Upper lobe of left lung (tissue), 6 donors: ENCODE results near the gene PACS1. TPM values are rescaled to one million over a fixed set of nuclear protein-coding genes. Genes with fewer than 3 reads are reported as not detected.

ENCODE experiments used
- ATAC-seq, 2 donors: fragments of 200-7000 bp; cut with Tn5 transposase; one replicate each; pipeline ENCODE4 v1.9.1; 2022; ENCODE audit warnings: mild to moderate bottlenecking in 2 of 2, moderate library complexity in 2 of 2; ENCODE audit not compliant: low FRiP score in 2 of 2
- DNase-seq, 2 donors: peaks; one replicate each; pipeline ENCODE4 v3.0.0-alpha.2; 2019 to 2020
- H3K27ac ChIP-seq, 4 donors: fragments of 200-600 bp; sonication (generic); one replicate each; pipeline ENCODE4 v1.5.1; 2016 to 2019
- H3K27me3 ChIP-seq, 4 donors: fragments of 200-600 bp; sonication (generic); one replicate each; pipeline ENCODE4 v1.5.1; 2017 to 2019
- H3K36me3 ChIP-seq, 4 donors: fragments of 200-600 bp; sonication (generic); one replicate each; pipeline ENCODE4 v1.5.1; 2016 to 2019
- H3K4me1 ChIP-seq, 4 donors: fragments of 200-600 bp; sonication (generic); one replicate each; pipeline ENCODE4 v1.5.1; 2018 to 2019
- H3K4me3 ChIP-seq, 4 donors: fragments of 200-600 bp; sonication (generic); one replicate each; pipeline ENCODE4 v1.5.1; 2017 to 2019; ENCODE audit warnings: mild to moderate bottlenecking in 2 of 4, moderate library complexity in 1 of 4
- H3K9me3 ChIP-seq, 4 donors: fragments of 200-600 bp; sonication (generic); one replicate each; pipeline ENCODE4 v1.5.1; 2018 to 2019
- EP300 ChIP-seq, 4 donors: sonication (generic); formaldehyde crosslinking; IDR thresholded peaks; one replicate each; pipeline ENCODE4 v1.5.1; 2017; ENCODE audit warnings: antibody characterized with exemption in 4 of 4, control low read depth in 2 of 4
- POLR2A ChIP-seq, 4 donors: fragments of 450-650 bp; IDR thresholded peaks; one replicate each; pipeline ENCODE4 v1.5.1; 2016 to 2017; ENCODE audit warnings: antibody characterized with exemption in 4 of 4, mild to moderate bottlenecking in 2 of 4
- POLR2AphosphoS5 ChIP-seq, 2 donors: sonication (generic); formaldehyde crosslinking; IDR thresholded peaks; one replicate each; pipeline ENCODE4 v1.5.1; 2017; ENCODE audit warnings: antibody characterized with exemption in 2 of 2
- WGBS, 2 donors: methylation state at CpG; one replicate each; pipeline ENCODE4 v1.1.5; 2017 to 2018; 5-methylcytosine and 5-hydroxymethylcytosine counted together
- total RNA-seq, 6 donors: library from RNA; depleted of rRNA in 4 of 6; stranded (reverse); fragments of >200 nt in 4 of 6; gene quantifications; one replicate each; pipeline versions ENCODE4 v1.1.0 to v1.2.1, GENCODE V29; 2016 to 2021
- TF ChIP-seq, protein P1 (sequence below), 6 experiments: fragments of 450-650 bp in 4 of 6; fragments of 200-600 bp in 2 of 6; sonication (generic) in 2 of 6; IDR thresholded peaks; one replicate each; pipeline ENCODE4 v1.5.1; 2016 to 2019; ENCODE audit warnings: antibody characterized with exemption in 6 of 6
- donor health status: DM: no; HTN: no; CAD: no; lungs with moderate emphysema.
- donor health status: DM: no; HTN: yes; CAD: no; lungs with severe emphysema.

The PACS1 gene
- total RNA-seq, 6 donors from 2014 or later = 39.8 to 123 (median 51.1) TPM

DNA sequence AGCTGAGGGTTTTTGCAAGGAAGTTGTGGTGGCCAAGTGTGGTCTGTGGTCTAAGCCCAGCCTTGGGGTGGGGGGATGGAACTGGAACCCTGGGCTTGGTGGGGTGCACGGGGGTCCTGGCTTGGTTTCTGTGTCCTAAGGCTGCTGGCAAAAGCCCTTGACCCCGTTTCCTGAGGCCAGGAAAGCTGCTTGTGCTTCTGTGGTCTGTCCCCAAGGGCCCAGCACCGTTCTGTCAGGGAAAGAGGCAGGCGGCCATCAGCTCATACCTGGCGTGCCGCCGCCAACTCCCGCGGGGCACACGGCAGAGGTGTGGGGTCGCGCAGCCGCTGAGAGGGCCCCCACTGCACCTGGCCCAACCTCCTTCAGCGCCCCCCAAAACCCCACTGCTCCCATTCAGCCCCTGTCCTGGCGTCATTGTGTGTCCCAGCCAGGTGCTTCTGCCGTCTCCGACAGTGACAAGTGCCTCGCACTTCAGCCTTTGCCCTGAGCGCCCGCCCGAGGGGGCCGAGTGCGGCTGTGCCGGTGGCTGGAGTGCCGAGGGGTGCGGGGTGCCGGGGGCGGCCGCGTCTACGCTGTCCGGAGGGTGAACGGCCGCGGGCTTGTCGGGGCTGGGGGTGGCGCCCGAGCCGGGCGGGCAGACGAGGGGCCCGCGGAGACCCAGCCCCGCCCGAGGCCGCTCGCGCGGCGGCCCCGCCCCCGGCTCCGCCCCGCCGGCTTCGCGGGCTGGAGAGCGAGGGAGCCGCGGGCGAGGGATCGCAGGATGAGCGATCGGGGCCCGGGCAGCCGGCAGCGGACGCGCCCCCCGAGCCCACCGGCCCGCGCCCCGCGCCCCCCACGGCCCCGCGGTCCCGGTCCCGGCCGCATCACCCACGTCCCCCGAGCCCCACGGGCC is 207.6 kb downstream of the PACS1 start, which contains the start of gene CNIH2:
Gene CNIH2, plus strand, starts transcription at position 705 of the 892 bp plus-strand sequence. CDS start 282 bp downstream, outside the sequence.
- peak within 1 kb of the TSS in 3 of 4 donors; percentile 37 to 47 (median 46) for H3K4me3 ChIP-seq
- peak within 1 kb of the TSS in 3 of 4 donors; percentile 39 to 50 (median 48) for H3K27ac ChIP-seq
- WGBS, 2 donors = 10 to 11% methylated on average over 14 to 34 of the region's 84 CpGs
- DNase-seq (peak in 1 of 2 donors; percentile 91), ATAC-seq (peak in 1 of 2 donors; percentile 46)
- TF ChIP-seq POLR2AphosphoS5 (IDR thresholded peaks at IDR 0.05) (no peak), POLR2A (IDR thresholded peaks at IDR 0.05) (peak in 1 of 4 donors; percentile 23)
- H3K27me3 ChIP-seq = no peaks in the 10 kb centered on the region
- no peaks in the 10 kb centered on the region for H3K9me3 ChIP-seq
- H3K36me3 ChIP-seq = peaks cover 19 to 44% (median 42%) of the 10 kb centered on the region in 4 donors
- peaks cover 18 to 28% (median 19%) of the 10 kb centered on the region in 4 donors for H3K4me1 ChIP-seq

DNA sequence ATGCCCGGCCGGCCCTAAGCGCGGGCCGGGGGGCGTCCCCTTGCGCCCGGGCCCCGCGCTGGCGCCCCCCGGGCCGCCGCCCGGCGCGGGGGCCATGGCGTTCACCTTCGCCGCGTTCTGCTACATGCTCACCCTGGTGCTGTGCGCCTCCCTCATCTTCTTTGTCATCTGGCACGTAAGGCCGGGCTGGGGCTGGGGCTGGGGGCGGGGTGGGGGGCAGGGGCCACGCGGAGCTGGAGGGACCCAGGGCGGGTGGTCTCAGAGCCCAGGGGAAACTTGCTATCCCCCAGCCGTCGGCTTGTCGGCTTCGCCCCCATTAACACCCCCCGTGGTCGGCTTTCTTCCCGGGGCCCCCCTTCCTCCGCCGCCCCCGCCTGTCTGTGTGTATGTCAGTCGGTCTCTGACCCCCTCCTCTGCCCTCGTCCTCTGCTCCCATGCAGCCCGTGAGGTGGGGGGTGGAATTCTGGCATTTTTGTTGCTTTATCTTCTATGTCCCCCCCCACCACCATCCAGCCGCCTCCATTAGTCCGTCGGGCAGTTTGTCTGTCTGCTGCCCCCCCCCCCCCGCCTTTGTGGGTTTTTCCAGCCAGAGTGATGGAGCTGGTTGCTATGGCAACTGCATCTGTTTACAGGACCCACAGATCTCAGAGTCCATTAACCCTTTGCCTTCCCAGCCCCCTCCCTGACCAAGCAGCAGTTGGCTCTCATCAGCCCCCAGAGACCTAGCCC is 208.5 kb downstream of the PACS1 start:
- Histone ChIP-seq H3K4me3 (peak overlapping the region in 3 of 4 donors; percentile 19 to 46 (median 37)), H3K27me3 (no peaks in the 10 kb centered on the region), H3K9me3 (no peaks in the 10 kb centered on the region), H3K36me3 (peaks cover 11 to 38% (median 35%) of the 10 kb centered on the region in 4 donors), H3K27ac (no peak overlapping the region), H3K4me1 (peaks cover 20 to 31% (median 20%) of the 10 kb centered on the region in 4 donors)
- ATAC-seq (no peak), DNase-seq (no peak)
- 15 to 17% methylated on average over 7 to 14 of the region's 45 CpGs for WGBS, 2 donors
- TF ChIP-seq, protein P1, sequence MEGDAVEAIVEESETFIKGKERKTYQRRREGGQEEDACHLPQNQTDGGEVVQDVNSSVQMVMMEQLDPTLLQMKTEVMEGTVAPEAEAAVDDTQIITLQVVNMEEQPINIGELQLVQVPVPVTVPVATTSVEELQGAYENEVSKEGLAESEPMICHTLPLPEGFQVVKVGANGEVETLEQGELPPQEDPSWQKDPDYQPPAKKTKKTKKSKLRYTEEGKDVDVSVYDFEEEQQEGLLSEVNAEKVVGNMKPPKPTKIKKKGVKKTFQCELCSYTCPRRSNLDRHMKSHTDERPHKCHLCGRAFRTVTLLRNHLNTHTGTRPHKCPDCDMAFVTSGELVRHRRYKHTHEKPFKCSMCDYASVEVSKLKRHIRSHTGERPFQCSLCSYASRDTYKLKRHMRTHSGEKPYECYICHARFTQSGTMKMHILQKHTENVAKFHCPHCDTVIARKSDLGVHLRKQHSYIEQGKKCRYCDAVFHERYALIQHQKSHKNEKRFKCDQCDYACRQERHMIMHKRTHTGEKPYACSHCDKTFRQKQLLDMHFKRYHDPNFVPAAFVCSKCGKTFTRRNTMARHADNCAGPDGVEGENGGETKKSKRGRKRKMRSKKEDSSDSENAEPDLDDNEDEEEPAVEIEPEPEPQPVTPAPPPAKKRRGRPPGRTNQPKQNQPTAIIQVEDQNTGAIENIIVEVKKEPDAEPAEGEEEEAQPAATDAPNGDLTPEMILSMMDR (IDR thresholded peaks at IDR 0.05) = no peak
- no peak for TF ChIP-seq EP300 (IDR thresholded peaks at IDR 0.05)
- TF ChIP-seq POLR2AphosphoS5 (IDR thresholded peaks at IDR 0.05) = no peak
- TF ChIP-seq POLR2A (IDR thresholded peaks at IDR 0.05) = no peak

DNA sequence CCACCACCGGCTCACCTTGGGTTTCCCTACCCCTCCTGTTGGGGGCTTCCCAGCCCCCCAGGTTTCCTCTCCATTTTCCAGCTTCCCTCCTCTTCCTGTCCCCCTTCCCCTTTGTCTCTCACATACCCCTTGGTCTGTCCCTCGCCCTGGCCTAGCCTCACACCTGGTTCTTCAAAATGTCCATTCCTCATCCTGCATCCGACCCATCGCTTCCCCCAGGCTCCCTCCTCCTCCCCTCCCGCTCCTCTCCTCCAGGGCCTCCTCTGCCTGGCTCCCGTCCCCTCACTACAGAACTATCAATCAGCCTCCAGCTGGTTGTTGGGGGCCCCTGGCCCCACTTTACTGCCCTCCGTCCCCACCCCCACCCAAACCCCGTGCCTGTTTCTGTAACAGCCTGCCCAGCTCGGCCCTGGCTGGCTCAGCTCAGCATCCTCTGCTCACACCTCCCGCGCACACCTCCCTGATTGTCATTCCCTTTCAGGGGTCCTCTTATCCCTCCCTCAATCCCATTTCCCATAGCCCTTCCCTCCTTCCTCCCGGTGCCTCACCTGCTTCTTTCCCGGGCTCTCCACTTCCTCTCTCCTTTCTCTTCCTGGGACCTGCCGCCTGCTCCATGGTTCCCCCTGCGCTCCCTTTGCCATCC is 209.1 kb downstream of the PACS1 start:
- H3K27ac ChIP-seq = no peak overlapping the region
- peaks cover 20 to 31% (median 20%) of the 10 kb centered on the region in 4 donors for H3K4me1 ChIP-seq
- DNase-seq = peak in 1 of 2 donors; percentile 20
- 73 to 76% methylated on average over 13 to 15 of the region's 15 CpGs for WGBS, 2 donors
- no peak for ATAC-seq
- H3K36me3 ChIP-seq = peaks cover 9 to 36% (median 30%) of the 10 kb centered on the region in 4 donors
- TF ChIP-seq POLR2A (IDR thresholded peaks at IDR 0.05) = no peak
- no peak for TF ChIP-seq EP300 (IDR thresholded peaks at IDR 0.05)
- TF ChIP-seq, protein P1 (IDR thresholded peaks at IDR 0.05) = no peak
- TF ChIP-seq POLR2AphosphoS5 (IDR thresholded peaks at IDR 0.05) = no peak
- H3K4me3 ChIP-seq = no peak overlapping the region
- no peaks in the 10 kb centered on the region for H3K27me3 ChIP-seq
- H3K9me3 ChIP-seq = no peaks in the 10 kb centered on the region

DNA sequence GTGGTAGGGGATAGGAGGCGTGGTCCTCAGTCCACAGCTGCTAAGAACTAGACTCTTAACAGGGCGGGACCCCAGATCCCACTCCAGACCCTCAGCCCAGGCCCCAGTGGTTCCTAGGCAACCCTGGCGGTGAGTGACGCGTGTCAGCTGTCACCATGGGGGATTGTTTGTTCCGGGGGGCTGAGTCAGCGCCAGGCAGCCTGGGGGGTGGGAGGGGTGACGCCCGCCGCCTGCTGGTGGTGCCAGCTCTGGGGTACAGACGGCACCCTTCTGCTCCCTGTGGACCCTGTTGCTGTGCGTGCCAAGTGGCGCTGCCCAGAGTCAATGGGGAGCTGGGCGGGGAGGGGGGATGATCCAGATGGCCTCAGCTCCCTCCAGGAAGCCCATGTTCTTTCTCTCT is 210.4 kb downstream of the PACS1 start:
- no peak overlapping the region for H3K27ac ChIP-seq
- peak in 1 of 2 donors; percentile 78 for DNase-seq
- no peaks in the 10 kb centered on the region for H3K27me3 ChIP-seq
- H3K4me1 ChIP-seq = peaks cover 20 to 31% (median 20%) of the 10 kb centered on the region in 4 donors
- TF ChIP-seq, protein P1 (IDR thresholded peaks at IDR 0.05) = no peak
- TF ChIP-seq POLR2A (IDR thresholded peaks at IDR 0.05) = no peak
- no peak for TF ChIP-seq EP300 (IDR thresholded peaks at IDR 0.05)
- no peak for TF ChIP-seq POLR2AphosphoS5 (IDR thresholded peaks at IDR 0.05)
- ATAC-seq = no peak
- H3K9me3 ChIP-seq = no peaks in the 10 kb centered on the region
- H3K4me3 ChIP-seq = no peak overlapping the region
- 93 to 100% methylated on average over 1 to 13 of the region's 14 CpGs for WGBS, 2 donors
- peaks cover 2 to 34% (median 22%) of the 10 kb centered on the region in 4 donors for H3K36me3 ChIP-seq
